ENCODE results near the gene WRAP73.

Gene WRAP73

DNA sequence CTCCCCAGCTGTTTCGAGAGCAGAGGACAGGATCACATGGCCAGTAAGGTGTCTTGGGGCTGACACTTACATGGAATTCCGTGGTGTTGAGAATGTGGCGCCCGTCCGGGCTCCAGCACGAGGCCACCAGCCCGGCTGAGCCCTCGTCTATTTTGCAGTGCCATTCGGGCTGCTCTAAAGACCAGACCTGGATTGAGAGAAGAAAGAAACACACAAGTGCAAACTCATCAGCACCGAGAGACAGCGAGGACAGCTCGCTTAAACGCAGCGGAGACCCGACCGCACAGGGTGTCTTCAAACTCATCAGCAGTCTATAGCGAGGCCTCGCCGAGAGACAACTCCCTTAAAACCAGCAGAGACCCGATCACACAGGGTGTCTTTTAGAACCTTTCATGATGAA is 3.3 kb downstream of the WRAP73 start:
- 97% methylated on average over 20 of the region's 20 CpGs for WGBS
- peaks cover 35 to 37% of the 10 kb centered on the region in 2 experiments for H3K36me3 ChIP-seq (ENCODE audit: control insufficient read depth in 1 of 2, insufficient read depth in 2 of 2, low read depth in 1 of 2, low read length in 2 of 2)
- no peak overlapping the region for H3K14ac ChIP-seq (ENCODE audit: low read length in 2 of 2)
- no peak overlapping the region for H3K27ac ChIP-seq (ENCODE audit: low read length, poor library complexity, severe bottlenecking)
- no peak overlapping the region for H2AFZ ChIP-seq (ENCODE audit: low read depth, low read length)
- no peak overlapping the region for H2AK5ac ChIP-seq (ENCODE audit: low read length, severe bottlenecking)
- no peak overlapping the region for H2BK12ac ChIP-seq (ENCODE audit: low read length in 2 of 2)
- H3K4me1 ChIP-seq (ENCODE audit: control insufficient read depth, insufficient read depth, low read depth, low read length) = peaks cover 8% of the 10 kb centered on the region
- H3K18ac ChIP-seq (ENCODE audit: low read depth in 1 of 2, low read length in 2 of 2) = no peak overlapping the region
- peaks cover 15 to 16% of the 10 kb centered on the region in 2 experiments for H3K27me3 ChIP-seq (ENCODE audit: control insufficient read depth in 1 of 2, insufficient read depth in 1 of 2, low read length in 2 of 2)
- no peak overlapping the region for H3K23ac ChIP-seq (ENCODE audit: low read length in 2 of 2)
- DNase-seq = no peak
- no peak overlapping the region for H2BK5ac ChIP-seq (ENCODE audit: low read depth, low read length, poor library complexity, severe bottlenecking)
- no peak overlapping the region for H4K91ac ChIP-seq (ENCODE audit: low read length)
- no peak overlapping the region for H2BK120ac ChIP-seq (ENCODE audit: low read depth, low read length)
- H3K4ac ChIP-seq (ENCODE audit: low read depth in 1 of 2, low read length in 2 of 2) = no peak overlapping the region
- no peak overlapping the region for H4K8ac ChIP-seq (ENCODE audit: low read length)
- H3K4me3 ChIP-seq (ENCODE audit: insufficient read depth in 1 of 2, low read depth in 1 of 2, low read length in 2 of 2) = no peak overlapping the region
- H3K9ac ChIP-seq (ENCODE audit: low read length) = no peak overlapping the region
- H2BK15ac ChIP-seq (ENCODE audit: low read depth, poor library complexity, severe bottlenecking) = no peak overlapping the region
- peaks cover 21% of the 10 kb centered on the region for H3K79me1 ChIP-seq (replicated peaks; ENCODE audit: low read length, poor library complexity, severe bottlenecking)
- H3K9me3 ChIP-seq (ENCODE audit: control insufficient read depth, low read length) = no peaks in the 10 kb centered on the region
- H3K4me2 ChIP-seq (ENCODE audit: low read length, poor library complexity, severe bottlenecking) = no peak overlapping the region

DNA sequence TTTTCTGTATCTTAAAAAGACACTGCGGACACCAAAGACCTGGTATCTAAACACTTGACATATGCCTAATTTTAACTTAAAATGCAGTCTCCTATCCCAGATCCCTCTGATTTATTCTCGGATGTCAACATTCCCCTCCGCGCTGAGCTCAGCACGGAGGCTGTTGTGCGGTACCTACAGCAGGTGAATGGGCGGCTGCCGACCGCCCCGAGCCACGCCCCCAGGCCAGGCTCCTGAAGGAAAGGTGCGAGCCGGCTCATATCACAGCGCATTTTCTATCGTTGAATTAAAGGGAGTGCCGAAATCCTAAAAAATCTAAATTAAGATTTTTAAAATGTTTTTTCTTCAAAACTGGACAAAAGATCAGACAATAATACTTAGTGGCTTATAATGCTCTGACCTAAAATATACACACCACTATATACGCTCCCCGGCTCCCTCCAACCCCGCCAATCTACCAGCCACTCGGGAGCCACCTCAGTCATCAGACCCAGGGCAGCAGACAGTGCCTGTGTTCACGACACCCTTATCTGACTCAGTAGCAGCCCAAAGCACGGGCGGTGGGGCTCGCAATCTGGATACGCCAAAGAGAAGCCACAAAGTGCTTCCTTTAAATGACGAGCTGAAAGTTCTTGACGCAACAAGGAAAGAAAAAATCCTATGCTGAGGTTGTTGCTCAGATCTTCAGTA is 4.1 kb downstream of the WRAP73 start:
- H2BK5ac ChIP-seq (ENCODE audit: low read depth, low read length, poor library complexity, severe bottlenecking) = no peak overlapping the region

DNA sequence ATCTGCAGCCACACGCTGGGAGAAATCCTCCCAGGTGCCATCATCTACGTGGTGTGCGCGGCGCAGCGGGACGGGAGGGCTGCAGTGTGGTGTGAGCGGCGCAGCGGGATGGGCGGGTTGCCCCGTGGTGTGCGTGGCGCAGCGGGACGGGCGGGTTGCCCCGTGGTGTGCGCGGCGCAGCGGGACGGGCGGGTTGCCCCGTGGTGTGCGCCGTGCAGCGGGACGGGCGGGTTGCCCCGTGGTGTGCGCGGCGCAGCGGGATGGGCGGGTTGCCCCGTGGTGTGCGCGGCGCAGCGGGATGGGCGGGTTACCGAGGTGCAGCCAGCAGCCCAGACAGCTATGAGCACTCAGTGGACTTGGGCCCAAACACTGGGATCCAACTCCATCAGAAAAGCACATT is 4.7 kb downstream of the WRAP73 start:
- Histone ChIP-seq H4K8ac (ENCODE audit: low read length) (no peak overlapping the region), H3K9ac (ENCODE audit: low read length) (no peak overlapping the region), H3K4me2 (ENCODE audit: low read length, poor library complexity, severe bottlenecking) (no peak overlapping the region), H3K79me1 (replicated peaks; ENCODE audit: low read length, poor library complexity, severe bottlenecking) (peaks cover 23% of the 10 kb centered on the region), H3K9me3 (ENCODE audit: control insufficient read depth, low read length) (no peaks in the 10 kb centered on the region), H2BK12ac (ENCODE audit: low read length in 2 of 2) (no peak overlapping the region), H2AK5ac (ENCODE audit: low read length, severe bottlenecking) (no peak overlapping the region), H2BK5ac (ENCODE audit: low read depth, low read length, poor library complexity, severe bottlenecking) (no peak overlapping the region), H2BK120ac (ENCODE audit: low read depth, low read length) (no peak overlapping the region), H2AFZ (ENCODE audit: low read depth, low read length) (no peak overlapping the region), H3K23ac (ENCODE audit: low read length in 2 of 2) (no peak overlapping the region), H3K27ac (ENCODE audit: low read length, poor library complexity, severe bottlenecking) (no peak overlapping the region), H2BK15ac (ENCODE audit: low read depth, poor library complexity, severe bottlenecking) (no peak overlapping the region), H3K18ac (ENCODE audit: low read depth in 1 of 2, low read length in 2 of 2) (no peak overlapping the region), H3K14ac (ENCODE audit: low read length in 2 of 2) (no peak overlapping the region), H4K91ac (ENCODE audit: low read length) (no peak overlapping the region), H3K36me3 (ENCODE audit: control insufficient read depth in 1 of 2, insufficient read depth in 2 of 2, low read depth in 1 of 2, low read length in 2 of 2) (peaks cover 42 to 49% of the 10 kb centered on the region in 2 experiments), H3K4ac (ENCODE audit: low read depth in 1 of 2, low read length in 2 of 2) (no peak overlapping the region), H3K27me3 (ENCODE audit: control insufficient read depth in 1 of 2, insufficient read depth in 1 of 2, low read length in 2 of 2) (peaks cover 2% of the 10 kb centered on the region in 2 experiments), H3K4me3 (ENCODE audit: insufficient read depth in 1 of 2, low read depth in 1 of 2, low read length in 2 of 2) (no peak overlapping the region), H3K4me1 (ENCODE audit: control insufficient read depth, insufficient read depth, low read depth, low read length) (peaks cover 3% of the 10 kb centered on the region)
- WGBS = 97% methylated on average over 35 of the region's 43 CpGs
- no peak for DNase-seq

More for the DNA sequence above, 4.1 kb downstream of the WRAP73 start:
- no peak overlapping the region for H2BK15ac ChIP-seq (ENCODE audit: low read depth, poor library complexity, severe bottlenecking)
- no peak overlapping the region for H3K4ac ChIP-seq (ENCODE audit: low read depth in 1 of 2, low read length in 2 of 2)
- H3K36me3 ChIP-seq (ENCODE audit: control insufficient read depth in 1 of 2, insufficient read depth in 2 of 2, low read depth in 1 of 2, low read length in 2 of 2) = peaks cover 42 to 44% of the 10 kb centered on the region in 2 experiments
- H3K23ac ChIP-seq (ENCODE audit: low read length in 2 of 2) = no peak overlapping the region
- H4K91ac ChIP-seq (ENCODE audit: low read length) = no peak overlapping the region
- H3K9me3 ChIP-seq (ENCODE audit: control insufficient read depth, low read length) = no peaks in the 10 kb centered on the region
- no peak overlapping the region for H3K4me2 ChIP-seq (ENCODE audit: low read length, poor library complexity, severe bottlenecking)
- H2AFZ ChIP-seq (ENCODE audit: low read depth, low read length) = no peak overlapping the region
- peaks cover 7% of the 10 kb centered on the region for H3K4me1 ChIP-seq (ENCODE audit: control insufficient read depth, insufficient read depth, low read depth, low read length)
- WGBS = 96% methylated on average over 21 of the region's 27 CpGs
- no peak overlapping the region for H4K8ac ChIP-seq (ENCODE audit: low read length)
- no peak overlapping the region for H3K14ac ChIP-seq (ENCODE audit: low read length in 2 of 2)
- no peak for DNase-seq
- no peak overlapping the region for H3K18ac ChIP-seq (ENCODE audit: low read depth in 1 of 2, low read length in 2 of 2)
- no peak overlapping the region for H3K9ac ChIP-seq (ENCODE audit: low read length)
- no peak overlapping the region for H3K27ac ChIP-seq (ENCODE audit: low read length, poor library complexity, severe bottlenecking)
- H2BK12ac ChIP-seq (ENCODE audit: low read length in 2 of 2) = no peak overlapping the region
- H2AK5ac ChIP-seq (ENCODE audit: low read length, severe bottlenecking) = no peak overlapping the region
- no peak overlapping the region for H2BK120ac ChIP-seq (ENCODE audit: low read depth, low read length)
- no peak overlapping the region for H3K4me3 ChIP-seq (ENCODE audit: insufficient read depth in 1 of 2, low read depth in 1 of 2, low read length in 2 of 2)
- H3K27me3 ChIP-seq (ENCODE audit: control insufficient read depth in 1 of 2, insufficient read depth in 1 of 2, low read length in 2 of 2) = peaks cover 7 to 8% of the 10 kb centered on the region in 2 experiments
- H3K79me1 ChIP-seq (replicated peaks; ENCODE audit: low read length, poor library complexity, severe bottlenecking) = peaks cover 23% of the 10 kb centered on the region

DNA sequence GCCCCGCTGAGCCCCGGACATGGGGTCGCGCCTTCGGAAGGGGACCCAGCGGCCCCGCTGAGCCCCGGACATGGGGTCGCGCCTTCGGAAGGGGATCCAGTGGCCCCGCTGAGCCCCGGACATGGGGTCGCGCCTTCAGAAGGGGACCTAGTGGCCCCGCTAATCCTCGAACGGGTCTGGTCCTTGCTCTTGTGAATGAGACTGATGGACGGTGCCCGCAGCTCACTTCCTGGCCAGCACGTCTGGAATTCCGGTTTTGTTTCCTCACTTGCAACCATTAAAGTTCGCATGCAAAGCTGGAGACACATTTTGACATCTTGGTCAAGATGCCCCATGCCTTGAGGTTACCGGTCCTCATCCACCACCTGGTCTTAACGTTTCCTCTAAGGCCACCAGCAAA is 5.6 kb downstream of the WRAP73 start:
- DNase-seq = no peak
- no peak overlapping the region for H3K4me2 ChIP-seq (ENCODE audit: low read length, poor library complexity, severe bottlenecking)
- peaks cover 19% of the 10 kb centered on the region for H3K79me1 ChIP-seq (replicated peaks; ENCODE audit: low read length, poor library complexity, severe bottlenecking)
- H3K23ac ChIP-seq (ENCODE audit: low read length in 2 of 2) = no peak overlapping the region
- H3K36me3 ChIP-seq (ENCODE audit: control insufficient read depth in 1 of 2, insufficient read depth in 2 of 2, low read depth in 1 of 2, low read length in 2 of 2) = peaks cover 46 to 59% of the 10 kb centered on the region in 2 experiments
- H4K8ac ChIP-seq (ENCODE audit: low read length) = no peak overlapping the region
- H3K4me1 ChIP-seq (ENCODE audit: control insufficient read depth, insufficient read depth, low read depth, low read length) = peaks cover under 1% of the 10 kb centered on the region
- H4K91ac ChIP-seq (ENCODE audit: low read length) = no peak overlapping the region
- H2BK15ac ChIP-seq (ENCODE audit: low read depth, poor library complexity, severe bottlenecking) = no peak overlapping the region
- no peak overlapping the region for H2AK5ac ChIP-seq (ENCODE audit: low read length, severe bottlenecking)
- no peak overlapping the region for H3K4ac ChIP-seq (ENCODE audit: low read depth in 1 of 2, low read length in 2 of 2)
- H2AFZ ChIP-seq (ENCODE audit: low read depth, low read length) = no peak overlapping the region
- no peak overlapping the region for H2BK5ac ChIP-seq (ENCODE audit: low read depth, low read length, poor library complexity, severe bottlenecking)
- no peak overlapping the region for H2BK12ac ChIP-seq (ENCODE audit: low read length in 2 of 2)
- H3K9ac ChIP-seq (ENCODE audit: low read length) = no peak overlapping the region
- H3K14ac ChIP-seq (ENCODE audit: low read length in 2 of 2) = no peak overlapping the region
- no peak overlapping the region for H3K4me3 ChIP-seq (ENCODE audit: insufficient read depth in 1 of 2, low read depth in 1 of 2, low read length in 2 of 2)
- H3K27me3 ChIP-seq (ENCODE audit: control insufficient read depth in 1 of 2, insufficient read depth in 1 of 2, low read length in 2 of 2) = no peaks in the 10 kb centered on the region
- H3K9me3 ChIP-seq (ENCODE audit: control insufficient read depth, low read length) = no peaks in the 10 kb centered on the region
- no peak overlapping the region for H3K18ac ChIP-seq (ENCODE audit: low read depth in 1 of 2, low read length in 2 of 2)
- H2BK120ac ChIP-seq (ENCODE audit: low read depth, low read length) = no peak overlapping the region
- H3K27ac ChIP-seq (ENCODE audit: low read length, poor library complexity, severe bottlenecking) = no peak overlapping the region
- 95% methylated on average over 17 of the region's 25 CpGs for WGBS

Data from mesenchymal stem cell (in vitro differentiated cells and primary cell).